GM12874 (cell line): ENCODE results near the gene TLL2.

Experiments
- TF ChIP-seq, protein P1 (sequence below): IDR thresholded peaks from 2 replicates; pipeline ENCODE4 v1.5.1; 2011; ENCODE audit warnings: low read depth, mild to moderate bottlenecking, control low read depth, low read length, moderate library complexity; ENCODE audit not compliant: insufficient read depth

Gene TLL2

DNA sequence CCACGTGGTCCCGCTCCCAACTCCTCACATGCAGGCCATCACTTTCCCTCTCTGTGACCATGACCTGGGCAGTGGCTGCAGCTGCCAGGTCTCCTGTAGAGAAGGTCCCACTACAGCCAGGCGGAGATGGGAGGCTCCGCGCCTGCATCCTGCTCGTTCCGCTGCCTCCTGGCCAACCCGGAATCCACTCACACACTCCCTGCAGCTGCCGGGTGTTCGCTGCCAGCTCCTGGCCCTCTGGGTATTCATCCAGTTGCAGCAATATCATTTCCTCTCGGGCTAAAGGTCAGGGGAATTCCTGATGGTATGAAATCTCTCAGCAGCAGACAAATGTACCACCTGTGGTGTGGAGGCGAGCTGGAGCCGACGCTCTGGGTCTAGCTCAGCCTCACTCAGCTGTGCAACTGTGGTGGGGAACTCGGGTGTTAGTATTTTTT, 65.7 kb downstream of the TLL2 start:
- TF ChIP-seq, protein P1, sequence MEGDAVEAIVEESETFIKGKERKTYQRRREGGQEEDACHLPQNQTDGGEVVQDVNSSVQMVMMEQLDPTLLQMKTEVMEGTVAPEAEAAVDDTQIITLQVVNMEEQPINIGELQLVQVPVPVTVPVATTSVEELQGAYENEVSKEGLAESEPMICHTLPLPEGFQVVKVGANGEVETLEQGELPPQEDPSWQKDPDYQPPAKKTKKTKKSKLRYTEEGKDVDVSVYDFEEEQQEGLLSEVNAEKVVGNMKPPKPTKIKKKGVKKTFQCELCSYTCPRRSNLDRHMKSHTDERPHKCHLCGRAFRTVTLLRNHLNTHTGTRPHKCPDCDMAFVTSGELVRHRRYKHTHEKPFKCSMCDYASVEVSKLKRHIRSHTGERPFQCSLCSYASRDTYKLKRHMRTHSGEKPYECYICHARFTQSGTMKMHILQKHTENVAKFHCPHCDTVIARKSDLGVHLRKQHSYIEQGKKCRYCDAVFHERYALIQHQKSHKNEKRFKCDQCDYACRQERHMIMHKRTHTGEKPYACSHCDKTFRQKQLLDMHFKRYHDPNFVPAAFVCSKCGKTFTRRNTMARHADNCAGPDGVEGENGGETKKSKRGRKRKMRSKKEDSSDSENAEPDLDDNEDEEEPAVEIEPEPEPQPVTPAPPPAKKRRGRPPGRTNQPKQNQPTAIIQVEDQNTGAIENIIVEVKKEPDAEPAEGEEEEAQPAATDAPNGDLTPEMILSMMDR = no peak

DNA sequence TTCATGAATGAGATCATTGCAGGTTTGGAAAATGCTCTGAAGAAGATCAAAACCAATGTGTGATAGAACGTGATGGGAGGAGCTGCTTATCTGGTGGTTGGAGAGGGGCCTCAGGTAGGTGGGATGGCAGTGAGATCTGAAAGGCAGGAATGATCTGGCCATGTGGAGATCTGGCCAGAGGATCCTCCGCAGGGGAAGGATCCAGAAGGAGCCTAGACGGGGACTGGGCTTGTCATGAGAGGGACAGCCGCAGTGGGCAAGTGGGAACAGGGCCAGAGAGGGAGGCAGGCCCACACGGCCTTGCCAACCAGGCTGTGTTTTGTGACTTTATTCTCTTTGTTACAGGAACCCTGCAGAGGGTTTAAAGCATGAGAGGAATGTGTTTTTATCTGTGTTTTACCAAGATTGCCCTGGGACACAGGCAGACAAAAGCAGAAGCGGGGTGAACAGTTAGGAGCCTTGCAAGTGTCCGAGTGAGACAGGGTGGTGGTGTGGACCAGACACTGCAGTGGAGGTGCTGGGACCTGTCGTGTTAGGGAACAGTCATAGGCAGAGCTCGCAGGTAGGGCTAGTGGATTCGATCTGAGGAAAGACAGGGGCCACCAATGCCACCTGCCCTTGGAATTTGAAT, 66.6 kb downstream of the TLL2 start:
- TF ChIP-seq, protein P1 = no peak

DNA sequence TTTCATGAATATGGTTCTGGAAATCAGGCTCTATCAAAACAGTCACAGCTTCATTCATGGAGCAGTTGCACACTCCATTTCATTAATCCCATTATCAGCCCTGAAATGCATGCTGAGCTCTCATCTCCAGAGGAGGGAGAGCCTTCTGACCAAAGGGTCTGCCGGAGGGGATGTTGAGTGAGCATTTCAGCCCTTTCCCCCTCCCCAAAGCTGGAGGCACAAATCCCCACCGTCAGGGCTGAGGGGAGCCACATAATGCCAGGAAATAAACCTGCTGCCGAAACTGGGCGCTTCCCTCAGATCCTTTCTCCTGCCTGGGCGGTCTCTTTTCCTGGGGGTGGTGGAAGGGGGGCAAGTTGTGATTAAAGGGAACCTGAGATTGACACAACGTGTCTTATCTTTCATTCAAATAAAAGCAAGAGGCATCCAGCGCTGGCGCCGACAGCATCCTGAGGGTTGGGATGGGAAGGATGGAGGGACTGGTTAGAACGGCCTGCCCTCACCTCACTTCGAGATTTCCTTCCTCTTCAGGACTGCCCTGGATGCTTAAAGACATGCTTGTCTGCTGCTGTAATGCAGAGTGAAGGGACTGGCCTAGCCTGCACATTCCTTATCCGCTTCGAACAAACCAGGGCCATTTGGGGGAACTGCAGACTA, 71.6 kb downstream of the TLL2 start:
- TF ChIP-seq, protein P1 = no peak

DNA sequence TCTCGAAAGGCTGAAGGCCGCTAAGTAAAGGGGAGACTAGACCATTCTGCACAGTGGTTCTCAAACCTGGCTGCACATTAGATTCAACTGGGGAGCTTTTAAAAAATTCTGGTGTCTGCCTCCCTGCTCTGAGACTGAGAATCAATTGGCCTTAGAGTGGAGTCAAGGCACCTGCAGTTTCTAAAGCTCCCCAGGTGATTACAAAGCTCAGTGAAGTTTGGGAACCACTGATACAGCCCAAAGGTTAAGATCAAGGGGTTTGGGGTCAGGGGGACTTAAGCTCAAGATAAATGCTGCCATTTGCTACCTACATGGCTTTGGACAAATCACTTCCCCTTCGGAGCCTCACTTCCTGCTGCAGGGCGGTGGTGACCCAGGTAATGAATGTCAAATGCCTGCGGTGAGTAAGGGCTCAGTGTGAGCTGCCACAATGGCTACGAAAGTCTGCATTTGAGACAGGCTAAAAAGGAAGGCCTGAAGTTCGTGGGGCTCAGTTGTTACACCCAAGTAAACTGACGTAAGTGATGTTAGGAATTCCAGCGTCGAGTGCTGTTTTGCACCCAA, 72.3 kb downstream of the TLL2 start:
- TF ChIP-seq, protein P1 = no peak

DNA sequence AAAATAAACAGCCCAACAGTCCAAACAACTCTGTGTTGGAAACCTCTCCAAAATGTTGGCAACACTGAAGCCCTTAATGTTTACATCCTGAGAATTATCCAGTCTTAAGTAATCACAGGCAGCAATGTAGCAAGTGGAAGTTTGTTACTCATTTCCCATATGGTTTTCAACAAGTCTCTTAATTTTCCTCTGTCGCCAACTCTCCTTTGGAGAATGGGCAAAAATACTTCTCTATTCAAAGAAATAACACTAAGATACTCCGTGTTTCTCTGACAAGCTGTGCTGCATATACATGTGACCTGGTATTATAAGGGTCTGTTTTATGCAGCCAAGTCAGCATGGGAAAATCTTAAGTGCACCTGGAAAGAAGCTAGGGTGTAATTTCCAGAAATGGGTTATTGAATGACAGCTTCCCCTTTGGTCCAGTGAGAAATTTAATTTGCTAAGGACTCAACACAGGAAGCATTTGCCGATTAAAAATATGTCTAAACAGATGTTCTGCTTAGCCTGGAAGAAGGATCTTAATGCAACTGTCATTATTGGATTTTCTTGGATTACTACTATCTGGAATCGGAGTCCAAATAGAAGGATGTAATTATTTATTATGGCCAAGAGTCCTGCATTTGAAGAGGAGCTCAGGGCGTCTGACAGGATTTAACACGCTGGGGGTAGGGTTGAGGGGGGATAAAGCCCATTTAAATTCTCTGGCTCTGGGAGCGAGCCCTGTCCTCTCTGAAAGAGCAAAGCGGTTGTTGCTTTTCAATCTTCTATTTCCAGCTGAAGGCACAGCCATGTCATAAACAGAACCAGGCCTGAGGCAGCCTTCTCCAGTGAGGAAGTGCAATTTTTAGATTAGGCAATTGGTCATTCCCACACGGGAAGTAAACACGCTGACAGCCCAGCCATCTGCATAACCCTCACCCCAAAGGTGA, 73.1 kb downstream of the TLL2 start:
- TF ChIP-seq, protein P1 = no peak

DNA sequence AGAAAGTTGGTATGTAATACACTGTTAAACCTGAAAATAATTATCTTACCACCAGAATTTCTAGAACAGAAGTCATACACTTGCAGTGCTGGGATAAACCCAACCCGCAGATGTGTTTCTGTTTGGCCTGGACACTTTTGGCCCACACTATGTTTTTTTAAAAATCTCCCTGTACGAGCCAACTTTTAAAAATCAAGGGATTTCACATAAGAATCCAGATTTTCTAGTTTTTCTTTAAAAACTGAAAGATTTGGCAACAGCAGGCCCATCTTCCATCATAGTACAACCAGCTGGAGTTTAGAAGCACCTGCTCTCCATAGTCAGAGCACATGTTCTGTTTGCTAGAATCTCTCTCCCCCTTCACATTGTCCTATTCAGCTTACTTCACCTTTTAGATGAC, 74.0 kb downstream of the TLL2 start:
- TF ChIP-seq, protein P1 = no peak

DNA sequence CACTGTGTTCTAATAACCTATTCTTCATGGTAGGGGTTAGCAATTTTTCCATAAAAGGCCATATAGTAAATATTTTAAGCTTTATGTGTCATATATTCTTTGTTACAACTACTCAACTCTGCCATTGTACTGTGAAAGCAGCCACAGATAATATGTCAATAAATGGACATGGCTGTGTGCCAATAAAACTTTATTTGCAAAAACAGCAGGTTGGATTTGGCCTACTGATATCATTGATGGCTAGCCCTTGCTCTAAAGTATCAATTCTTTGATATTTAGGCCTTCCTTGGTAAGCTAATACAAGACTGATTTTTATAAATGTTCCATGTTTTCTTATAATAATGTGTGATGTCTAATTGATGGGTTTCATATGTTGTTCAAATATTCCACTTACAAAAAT, 77.7 kb downstream of the TLL2 start:
- TF ChIP-seq, protein P1 = no peak
